Inflammatory macrophage treated with lipopolysaccharide for 4 hours (primary cell): ENCODE measurements around the gene DISP2.

Experiments used
- DNase-seq: peaks from one replicate; pipeline ENCODE4 v3.0.0-alpha.2; 2020

Gene DISP2

GRCh38 chr15:40397688-40398412 lies 39.8 kb downstream of the DISP2 start:
- no peak for DNase-seq

GRCh38 chr15:40398413-40398873 lies 40.4 kb downstream of the DISP2 start:
- DNase-seq = peak; percentile 82

GRCh38 chr15:40399370-40399769 lies 41.4 kb downstream of the DISP2 start:
- no peak for DNase-seq

GRCh38 chr15:40405501-40406381 lies 47.7 kb downstream of the DISP2 start, which contains the start of gene IVD:
Gene IVD (plus strand): TSS chr15:40405795. CDS start chr15:40405828, 33 bp downstream.
- DNase-seq = peak; percentile 96

DNA sequence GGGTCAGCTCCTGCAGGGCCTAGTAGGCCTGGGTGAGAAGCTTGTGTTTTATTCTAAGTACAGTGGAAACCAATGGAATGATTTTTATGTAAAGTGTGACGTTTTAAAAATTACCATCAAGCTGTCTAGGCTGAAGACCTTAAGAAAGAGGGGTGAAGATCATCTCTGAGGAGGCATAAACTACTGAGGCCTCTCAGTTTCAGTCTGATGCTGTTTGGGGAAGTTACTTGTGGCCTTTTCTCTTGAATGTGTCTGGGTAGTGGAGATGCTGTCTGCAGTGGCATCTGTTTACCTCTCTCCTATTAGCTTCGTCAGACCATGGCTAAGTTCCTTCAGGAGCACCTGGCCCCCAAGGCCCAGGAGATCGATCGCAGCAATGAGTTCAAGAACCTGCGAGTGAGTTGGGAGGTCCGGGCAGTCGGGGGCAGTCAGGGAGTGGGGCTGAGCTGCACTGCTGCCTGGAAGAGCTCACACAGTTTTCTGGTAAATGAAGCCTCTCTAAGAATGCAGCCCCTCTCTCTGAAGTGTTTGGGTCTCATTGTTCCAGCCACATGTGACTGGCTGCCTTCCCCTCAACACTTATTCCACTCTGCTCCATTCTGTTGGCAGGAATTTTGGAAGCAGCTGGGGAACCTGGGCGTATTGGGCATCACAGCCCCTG lies 49.4 kb downstream of the DISP2 start:
- DNase-seq = peak; percentile 60

GRCh38 chr15:40409366-40409765 lies 51.3 kb downstream of the DISP2 start:
- DNase-seq = no peak

DNA sequence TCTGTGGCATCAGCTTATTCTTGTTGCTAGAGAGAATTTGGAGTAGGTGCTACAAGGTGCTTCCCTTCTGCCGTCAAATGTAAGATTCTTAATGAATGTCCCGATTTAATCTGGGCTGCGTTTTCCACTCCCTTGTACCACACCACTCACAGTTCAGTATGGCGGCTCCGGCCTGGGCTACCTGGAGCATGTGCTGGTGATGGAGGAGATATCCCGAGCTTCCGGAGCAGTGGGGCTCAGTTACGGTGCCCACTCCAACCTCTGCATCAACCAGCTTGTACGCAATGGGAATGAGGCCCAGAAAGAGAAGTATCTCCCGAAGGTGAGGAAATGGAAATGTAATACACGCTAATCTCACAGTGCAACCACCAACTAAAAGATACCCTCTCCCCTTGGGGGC lies 52.5 kb downstream of the DISP2 start:
- DNase-seq = no peak

DNA sequence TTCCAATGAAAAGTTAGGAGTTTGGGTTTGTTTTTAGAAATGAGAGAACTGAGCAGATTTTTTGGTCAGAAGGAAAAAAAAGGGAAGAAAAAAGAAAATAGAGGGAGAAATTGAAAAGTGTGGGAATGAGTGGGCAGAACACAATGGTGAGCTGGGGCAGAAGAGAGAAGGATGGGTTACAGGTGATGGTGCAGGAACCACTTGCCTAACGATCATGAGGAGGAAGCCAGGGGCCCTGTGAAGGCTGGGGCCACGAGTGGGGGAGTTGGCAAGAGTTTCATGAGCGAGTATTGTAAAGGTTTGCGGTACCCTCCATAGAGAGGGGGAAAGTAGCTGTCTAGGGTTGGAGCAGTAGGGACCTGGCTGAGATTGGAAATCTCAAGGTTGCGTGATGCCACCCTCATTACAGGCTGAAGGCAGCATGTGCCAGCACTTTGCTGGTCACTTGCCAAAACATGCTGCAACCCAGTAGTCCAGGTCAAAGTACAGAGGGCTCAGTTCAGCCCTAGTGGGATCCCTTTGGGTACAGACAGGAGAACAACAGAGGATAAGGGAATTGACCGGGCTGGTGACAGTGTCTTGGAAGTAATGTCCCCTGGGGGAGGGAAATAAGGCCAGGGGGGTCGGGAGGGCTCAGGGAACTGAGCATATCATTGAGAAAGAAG lies 54.2 kb downstream of the DISP2 start:
- DNase-seq = no peak

- DNase-seq = no peak
Measured at GRCh38 chr15:40413036-40413435, 55.0 kb downstream of the DISP2 start.

DNA sequence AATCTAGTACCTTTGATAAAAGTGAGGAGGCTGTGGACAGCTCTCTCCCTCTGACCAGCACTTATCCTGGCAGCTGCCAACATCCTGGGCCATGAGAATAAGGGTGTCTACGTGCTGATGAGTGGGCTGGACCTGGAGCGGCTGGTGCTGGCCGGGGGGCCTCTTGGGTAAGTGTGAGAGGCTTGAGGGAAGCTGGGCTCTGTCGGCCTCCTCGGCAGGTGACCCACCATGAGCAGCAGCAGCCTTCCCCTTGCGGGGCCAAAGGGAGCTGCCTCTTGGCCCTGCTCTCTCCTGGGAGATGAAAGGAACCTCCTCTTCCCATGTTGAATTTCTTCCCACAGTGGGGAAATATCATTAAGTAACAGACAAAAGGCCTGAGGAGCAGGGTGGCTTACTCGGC lies 56.8 kb downstream of the DISP2 start:
- no peak for DNase-seq

DNA sequence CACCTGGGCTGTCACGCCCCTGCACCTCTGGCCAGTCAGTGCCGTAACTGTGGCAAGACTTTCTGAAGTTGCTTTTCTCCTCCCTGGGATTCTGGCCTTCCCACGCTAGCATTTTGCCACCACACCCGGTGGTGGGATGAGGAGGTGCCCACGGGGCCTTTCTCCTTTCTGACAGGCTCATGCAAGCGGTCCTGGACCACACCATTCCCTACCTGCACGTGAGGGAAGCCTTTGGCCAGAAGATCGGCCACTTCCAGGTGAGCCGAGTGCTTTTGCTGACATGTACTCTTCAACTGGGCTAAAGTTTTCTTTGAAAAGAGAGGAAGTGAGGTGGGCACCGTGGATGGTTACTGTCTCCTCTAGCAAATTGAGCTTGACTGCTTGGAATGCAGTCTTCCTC lies 57.2 kb downstream of the DISP2 start:
- no peak for DNase-seq

DNA sequence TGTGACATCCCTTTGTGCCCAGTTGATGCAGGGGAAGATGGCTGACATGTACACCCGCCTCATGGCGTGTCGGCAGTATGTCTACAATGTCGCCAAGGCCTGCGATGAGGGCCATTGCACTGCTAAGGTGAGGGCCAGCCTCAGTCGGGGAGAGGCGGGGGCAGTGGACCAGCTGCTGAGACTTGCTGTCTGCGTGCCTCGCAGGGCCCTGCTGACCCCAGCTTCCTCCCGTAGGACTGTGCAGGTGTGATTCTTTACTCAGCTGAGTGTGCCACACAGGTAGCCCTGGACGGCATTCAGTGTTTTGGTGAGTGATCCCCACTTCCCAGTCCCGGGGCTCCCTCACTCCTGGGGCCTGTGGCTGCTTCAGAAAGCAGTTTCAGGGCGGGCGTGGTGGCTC lies 58.0 kb downstream of the DISP2 start:
- DNase-seq = no peak

GRCh38 chr15:40418126-40418525 lies 60.1 kb downstream of the DISP2 start:
- no peak for DNase-seq

- no peak for DNase-seq
Measured at GRCh38 chr15:40420071-40420713, 62.2 kb downstream of the DISP2 start.

DNA sequence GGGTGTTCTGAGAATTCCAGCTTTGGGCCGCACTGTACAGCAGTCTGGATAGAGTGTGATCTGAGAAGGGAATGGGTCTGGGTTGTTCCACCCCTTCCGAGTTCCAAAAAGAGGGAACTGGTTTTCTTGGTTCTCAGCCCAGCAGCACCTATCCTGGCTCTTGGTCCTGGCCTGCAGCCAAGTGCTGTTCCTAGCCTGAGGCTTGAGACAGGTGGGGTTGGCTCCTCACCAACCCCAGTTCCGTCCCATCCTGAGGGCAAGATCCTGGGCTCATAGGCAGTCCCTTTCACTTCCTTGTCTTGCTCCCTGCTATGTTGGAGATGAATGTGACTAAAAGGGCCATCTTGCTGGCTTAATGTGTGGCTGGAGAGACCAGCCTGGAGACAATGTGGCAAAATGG lies 62.8 kb downstream of the DISP2 start:
- DNase-seq = no peak

DNA sequence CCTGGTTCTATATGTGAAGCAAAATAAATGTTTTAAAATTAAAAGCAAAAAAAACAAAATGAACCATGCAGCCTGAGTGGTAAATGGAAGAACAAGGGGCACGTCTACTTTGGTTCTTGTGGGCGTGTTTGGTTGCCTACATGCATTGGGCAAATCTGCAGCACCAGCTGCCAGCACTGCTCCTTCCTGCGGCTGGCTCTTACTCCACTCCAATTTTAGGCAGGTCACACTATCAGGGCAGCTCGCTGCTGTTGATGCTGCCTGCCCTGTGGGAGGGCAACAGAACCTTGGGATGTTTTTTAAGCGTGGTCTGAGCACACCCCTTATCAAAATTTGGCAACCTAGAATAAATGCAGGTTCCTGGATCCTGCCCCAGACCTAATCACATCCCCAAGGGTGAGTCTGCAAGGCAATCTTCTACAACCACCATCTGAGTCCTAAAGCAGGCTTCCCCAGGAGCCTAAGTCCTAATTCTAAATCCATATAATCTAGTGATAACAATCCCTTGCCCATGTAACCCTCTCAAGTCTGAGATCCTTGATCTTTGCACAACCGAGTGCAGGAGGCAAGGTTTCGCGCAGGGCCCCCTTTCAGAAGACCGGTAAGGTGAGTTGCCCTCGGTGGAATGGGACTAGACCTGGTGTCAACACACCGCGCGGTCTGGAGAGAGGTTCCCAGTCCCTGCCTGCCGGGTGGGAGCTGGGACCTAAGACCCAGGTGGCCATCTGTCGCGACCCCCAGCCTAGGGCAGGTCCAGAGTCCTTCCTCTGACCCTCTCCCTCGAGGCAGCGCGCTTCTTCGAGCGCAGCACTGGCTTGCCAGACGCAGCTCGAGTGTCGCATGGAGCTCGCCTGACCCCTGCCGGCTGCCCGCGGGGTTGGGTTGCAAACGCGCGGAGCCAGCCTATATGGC lies 63.5 kb downstream of the DISP2 start:
- peak; percentile 72 for DNase-seq

- DNase-seq = no peak
Measured at GRCh38 chr15:40424483-40425115, 66.6 kb downstream of the DISP2 start.

DNA sequence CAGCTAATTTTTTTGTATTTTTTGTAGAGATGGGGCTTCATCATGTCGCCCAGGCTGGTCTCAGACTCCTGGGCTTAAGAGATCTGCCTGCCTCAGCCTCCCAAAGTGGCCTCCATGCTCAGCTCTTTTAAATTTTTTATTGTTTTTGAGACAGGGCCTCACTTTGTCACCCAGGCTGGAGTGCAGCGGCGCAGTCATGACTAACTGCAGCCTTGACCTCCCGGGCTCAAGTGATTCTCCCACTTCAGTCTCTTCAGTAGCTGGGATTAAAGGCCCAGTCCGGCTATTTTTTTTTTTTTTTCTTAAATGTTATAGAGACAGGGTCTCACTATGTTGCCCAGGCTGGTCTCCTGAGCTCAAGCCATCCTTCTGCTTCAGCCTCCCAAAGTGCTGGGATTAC lies 67.7 kb downstream of the DISP2 start:
- DNase-seq = no peak

DNA sequence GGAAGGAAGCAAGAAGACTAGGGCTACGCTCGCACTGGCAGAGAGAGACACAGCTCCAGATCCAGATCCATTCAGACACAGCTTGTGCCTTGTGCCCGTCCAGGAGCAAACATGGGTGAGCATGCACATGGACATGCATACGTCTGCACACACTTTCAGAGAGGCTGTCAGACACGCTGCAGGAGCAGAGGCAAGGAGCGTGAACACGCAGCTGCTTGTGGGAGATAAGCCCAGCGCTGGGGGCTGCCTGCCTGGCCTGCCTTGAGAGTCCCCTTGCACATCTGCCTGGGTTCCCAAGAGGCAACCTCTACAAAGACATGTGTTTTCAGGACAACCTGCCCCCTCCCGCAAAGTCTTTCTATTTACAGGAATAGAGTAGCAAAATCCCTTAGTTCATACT lies 69.2 kb downstream of the DISP2 start:
- DNase-seq = no peak

GRCh38 chr15:40428185-40428584 lies 70.2 kb downstream of the DISP2 start:
- DNase-seq = no peak
